Tibial artery (tissue), 4 donors: ENCODE data around the gene VEGFB.
A peak's percentile ranks its signal among the peaks of the same experiment; 100 is the strongest.

Source experiments
- DNase-seq, 2 donors: peaks; one replicate each; pipeline ENCODE4 v3.0.0-alpha.2; 2019
- H3K27ac ChIP-seq, 2 donors: fragments of 200-600 bp; sonication (generic) in 1 of 2; 1 replicate in 1 of 2; 2 replicates in 1 of 2; pipeline ENCODE4 v1.5.1; 2018 to 2019; ENCODE audit warnings: mild to moderate bottlenecking in 1 of 2
- H3K27me3 ChIP-seq, 2 donors: fragments of 200-600 bp; sonication (generic) in 1 of 2; one replicate each; pipeline versions ENCODE4 v1.5.1 to v1.6.0; 2016 to 2019
- H3K36me3 ChIP-seq, 3 donors: fragments of 200-600 bp; sonication (generic) in 2 of 3; one replicate each; pipeline ENCODE4 v1.5.1; 2016 to 2019; ENCODE audit warnings: mild to moderate bottlenecking in 2 of 3
- H3K4me1 ChIP-seq, 4 donors: fragments of 200-600 bp; sonication (generic) in 2 of 4; 1 replicate in 3 of 4; 2 replicates in 1 of 4; pipeline ENCODE4 v1.5.1; 2016 to 2019
- H3K4me3 ChIP-seq, 2 donors: fragments of 200-600 bp; sonication (generic) in 1 of 2; 1 replicate in 1 of 2; 2 replicates in 1 of 2; pipeline ENCODE4 v1.5.1; 2018 to 2019; ENCODE audit warnings: mild to moderate bottlenecking in 2 of 2
- H3K9me3 ChIP-seq, 3 donors: fragments of 200-600 bp; sonication (generic) in 1 of 3; one replicate each; pipeline ENCODE4 v1.5.1; 2016 to 2019
- intact Hi-C: fragments of 100-400 bp; cut with DNase I; formaldehyde crosslinking; loops from one replicate; pipeline ENCODE4 v1.15.0; 2023; ENCODE audit warnings: low total_unique reads
- TF ChIP-seq, protein P1 (sequence below), 2 experiments: fragments of 200-600 bp in 1 of 2; fragments of 450-650 bp in 1 of 2; IDR thresholded peaks; one replicate each; pipeline ENCODE4 v1.5.1; 2017 to 2019; ENCODE audit warnings: antibody characterized with exemption in 2 of 2, mild to moderate bottlenecking in 1 of 2, moderate library complexity in 1 of 2

Gene VEGFB

DNA sequence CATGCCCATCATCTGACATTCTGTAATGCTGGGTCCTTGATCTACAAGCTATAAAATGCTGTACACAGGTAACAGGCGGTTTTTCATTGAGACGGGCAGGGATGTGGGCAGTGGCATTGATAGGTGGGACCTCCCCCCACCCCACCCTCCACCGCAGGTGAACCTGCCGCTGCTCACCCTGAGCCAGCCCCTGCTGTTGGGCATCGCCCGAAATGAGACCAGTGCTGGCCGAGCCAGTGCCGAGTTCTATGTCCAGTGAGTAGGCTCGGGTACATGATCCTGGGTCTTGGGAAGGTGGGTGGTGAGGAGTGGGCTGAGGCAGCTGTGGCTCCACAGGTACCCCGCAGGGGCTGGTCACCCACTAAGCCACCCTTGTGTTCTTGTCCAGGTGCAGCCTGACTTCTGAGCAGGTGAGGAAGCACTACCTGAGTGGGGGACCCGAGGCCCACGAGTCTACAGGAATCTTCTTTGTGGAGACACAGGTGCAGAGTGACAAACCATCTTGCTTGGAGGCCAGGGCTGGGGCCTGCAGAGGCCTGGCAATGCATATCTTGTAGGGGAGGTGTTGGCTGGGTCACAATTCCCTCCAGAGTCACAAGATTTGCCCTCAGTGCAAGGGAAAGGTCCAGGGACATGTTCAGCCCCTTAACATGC is 5.2 kb upstream of the VEGFB start:
- Histone ChIP-seq H3K4me3 (peak overlapping the region in 1 of 2 donors; percentile 82), H3K9me3 (no peaks in the 10 kb centered on the region), H3K27me3 (no peaks in the 10 kb centered on the region), H3K27ac (peak overlapping the region; percentile 88 to 92), H3K4me1 (peaks cover 0 to 68% (median 58%) of the 10 kb centered on the region in 4 donors), H3K36me3 (no peaks in the 10 kb centered on the region)
- TF ChIP-seq, protein P1, sequence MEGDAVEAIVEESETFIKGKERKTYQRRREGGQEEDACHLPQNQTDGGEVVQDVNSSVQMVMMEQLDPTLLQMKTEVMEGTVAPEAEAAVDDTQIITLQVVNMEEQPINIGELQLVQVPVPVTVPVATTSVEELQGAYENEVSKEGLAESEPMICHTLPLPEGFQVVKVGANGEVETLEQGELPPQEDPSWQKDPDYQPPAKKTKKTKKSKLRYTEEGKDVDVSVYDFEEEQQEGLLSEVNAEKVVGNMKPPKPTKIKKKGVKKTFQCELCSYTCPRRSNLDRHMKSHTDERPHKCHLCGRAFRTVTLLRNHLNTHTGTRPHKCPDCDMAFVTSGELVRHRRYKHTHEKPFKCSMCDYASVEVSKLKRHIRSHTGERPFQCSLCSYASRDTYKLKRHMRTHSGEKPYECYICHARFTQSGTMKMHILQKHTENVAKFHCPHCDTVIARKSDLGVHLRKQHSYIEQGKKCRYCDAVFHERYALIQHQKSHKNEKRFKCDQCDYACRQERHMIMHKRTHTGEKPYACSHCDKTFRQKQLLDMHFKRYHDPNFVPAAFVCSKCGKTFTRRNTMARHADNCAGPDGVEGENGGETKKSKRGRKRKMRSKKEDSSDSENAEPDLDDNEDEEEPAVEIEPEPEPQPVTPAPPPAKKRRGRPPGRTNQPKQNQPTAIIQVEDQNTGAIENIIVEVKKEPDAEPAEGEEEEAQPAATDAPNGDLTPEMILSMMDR (IDR thresholded peaks at IDR 0.05), result no peak
- no peak for DNase-seq
- intact Hi-C loops, result loop anchor here (5.0 kb wide), 1 partner anchor 42 kb away; the partner anchor contains the start of gene STIP1

DNA sequence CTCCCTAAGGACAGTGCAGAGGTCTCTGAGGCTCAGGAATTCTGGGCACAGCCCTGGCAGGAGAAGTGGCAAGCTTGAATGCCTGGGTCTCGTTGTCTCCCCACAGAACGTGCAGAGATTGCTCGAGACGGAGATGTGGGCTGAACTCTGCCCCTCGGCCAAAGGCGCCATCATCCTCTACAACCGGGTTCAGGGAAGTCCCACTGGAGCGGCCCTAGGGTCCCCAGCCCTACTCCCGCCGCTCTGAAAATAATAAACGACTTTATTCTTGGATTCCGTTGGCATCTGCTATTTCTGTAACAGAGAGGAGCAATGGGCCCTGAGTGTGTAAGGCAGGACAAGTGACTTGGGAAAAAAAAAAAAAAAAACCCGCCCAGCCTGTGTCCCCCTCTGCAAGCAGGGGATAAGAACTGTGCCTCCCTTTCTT is 4.6 kb upstream of the VEGFB start:
- TF ChIP-seq, protein P1 (IDR thresholded peaks at IDR 0.05), result no peak
- Histone ChIP-seq H3K27ac (peak overlapping the region; percentile 88 to 92), H3K4me1 (peaks cover 0 to 68% (median 55%) of the 10 kb centered on the region in 4 donors), H3K36me3 (no peaks in the 10 kb centered on the region), H3K9me3 (no peaks in the 10 kb centered on the region), H3K4me3 (peak overlapping the region; percentile 58 to 82), H3K27me3 (no peaks in the 10 kb centered on the region)
- DNase-seq, result no peak
- intact Hi-C loops, result loop anchor here (5.0 kb wide), 1 partner anchor 42 kb away; the partner anchor contains the start of gene STIP1

DNA sequence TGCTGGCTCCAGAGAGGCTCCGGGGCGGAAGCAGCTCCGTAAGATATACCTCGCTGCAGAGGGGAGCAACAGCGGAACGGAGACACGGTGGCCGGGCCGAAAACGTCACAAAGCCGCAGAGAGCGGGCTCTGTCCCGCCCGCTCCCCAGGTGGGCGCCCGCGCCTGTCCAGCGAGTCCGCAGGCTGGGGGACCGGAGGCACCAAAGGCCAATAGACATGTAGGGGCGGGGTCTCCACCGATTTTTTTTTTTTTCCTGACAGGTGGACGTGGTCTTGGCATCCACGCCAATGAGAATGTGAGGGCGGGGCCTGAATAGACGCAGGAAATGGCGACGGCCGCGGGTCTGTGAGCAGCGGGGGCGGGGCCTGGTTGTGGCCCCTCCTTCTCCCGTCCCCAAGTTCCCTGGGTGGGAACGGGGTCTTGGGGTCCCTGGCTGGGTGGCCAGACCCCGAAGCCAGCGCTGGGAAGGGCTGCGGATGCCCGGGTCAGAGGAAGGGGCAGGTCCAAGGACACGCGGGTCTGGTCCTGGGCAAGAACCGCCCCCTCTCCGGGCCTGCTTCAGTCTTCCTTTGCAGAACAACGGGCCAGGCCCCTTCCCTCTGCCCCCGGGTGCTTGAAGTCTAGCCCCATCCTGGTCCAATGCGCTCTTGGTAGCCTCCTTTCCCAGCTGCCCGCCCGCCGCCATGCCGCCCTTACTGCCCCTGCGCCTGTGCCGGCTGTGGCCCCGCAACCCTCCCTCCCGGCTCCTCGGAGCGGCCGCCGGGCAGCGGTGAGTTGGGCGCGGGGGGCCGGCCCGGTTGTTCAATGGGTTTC is 4.0 kb upstream of the VEGFB start, which contains the start of gene DNAJC4:
Gene DNAJC4 (plus strand): TSS at position 378 of the 814 bp plus-strand sequence. CDS start 307 bp downstream, at position 685.
- peak within 1 kb of the TSS; percentile 58 to 82 for H3K4me3 ChIP-seq
- no peaks in the 10 kb centered on the region for H3K36me3 ChIP-seq
- peaks cover 1 to 69% (median 55%) of the 10 kb centered on the region in 4 donors for H3K4me1 ChIP-seq
- no peaks in the 10 kb centered on the region for H3K9me3 ChIP-seq
- H3K27ac ChIP-seq, result peak within 1 kb of the TSS; percentile 88 to 92
- DNase-seq, result peak; percentile 94 to 96
- no peaks in the 10 kb centered on the region for H3K27me3 ChIP-seq
- intact Hi-C loops, result no loop called here
- TF ChIP-seq, protein P1 (IDR thresholded peaks at IDR 0.05), result no peak

DNA sequence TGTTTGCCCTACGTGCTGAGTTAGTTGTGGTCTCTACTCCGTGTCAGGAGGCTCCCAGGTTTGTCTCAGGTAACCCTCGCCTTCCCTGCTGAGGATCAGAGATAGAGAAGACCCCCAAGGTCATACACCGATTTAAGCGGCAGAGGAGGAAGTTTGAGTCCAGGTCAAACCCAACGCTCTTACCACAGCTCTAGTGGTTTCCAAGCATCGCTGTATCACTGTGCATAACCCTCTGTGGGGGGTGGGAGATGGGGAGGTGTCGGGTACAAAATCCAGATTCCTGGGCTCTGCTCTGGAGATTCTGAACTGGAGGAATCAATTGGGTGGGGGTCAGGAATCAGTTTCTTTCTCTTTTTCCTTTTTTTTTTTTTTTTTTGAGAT is 3.4 kb upstream of the VEGFB start:
- peak overlapping the region; percentile 58 to 82 for H3K4me3 ChIP-seq
- DNase-seq, result no peak
- H3K36me3 ChIP-seq, result peaks cover 0 to 3% (median 0%) of the 10 kb centered on the region in 3 donors
- H3K9me3 ChIP-seq, result no peaks in the 10 kb centered on the region
- H3K4me1 ChIP-seq, result peaks cover 7 to 72% (median 58%) of the 10 kb centered on the region in 4 donors
- peak overlapping the region; percentile 88 to 92 for H3K27ac ChIP-seq
- intact Hi-C loops, result no loop called here
- H3K27me3 ChIP-seq, result no peaks in the 10 kb centered on the region
- TF ChIP-seq, protein P1 (IDR thresholded peaks at IDR 0.05), result no peak

DNA sequence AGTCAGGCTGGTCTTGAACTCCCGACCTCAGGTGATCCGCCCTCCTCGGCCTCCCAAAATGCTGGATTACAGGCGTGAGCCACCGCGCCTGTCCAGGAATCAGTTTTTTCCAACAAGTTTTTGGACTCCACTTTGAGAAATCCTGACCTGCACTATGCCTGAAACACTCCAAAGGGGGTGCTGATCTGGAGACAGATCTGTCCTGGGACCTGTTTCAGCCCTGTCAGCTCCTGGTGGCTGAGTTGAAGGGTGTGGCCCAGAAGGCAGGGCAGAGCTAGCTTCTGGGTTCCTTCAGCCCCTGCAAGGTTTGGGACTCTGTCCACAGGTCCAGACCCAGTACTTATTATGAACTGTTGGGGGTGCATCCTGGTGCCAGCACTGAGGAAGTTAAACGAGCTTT is 2.8 kb upstream of the VEGFB start:
- intact Hi-C loops, result no loop called here
- Histone ChIP-seq H3K4me1 (peaks cover 7 to 72% (median 59%) of the 10 kb centered on the region in 4 donors), H3K27ac (peak overlapping the region in 1 of 2 donors; percentile 88), H3K36me3 (peaks cover 0 to 5% (median under 1%) of the 10 kb centered on the region in 3 donors), H3K4me3 (no peak overlapping the region), H3K27me3 (no peaks in the 10 kb centered on the region), H3K9me3 (no peaks in the 10 kb centered on the region)
- DNase-seq, result no peak
- TF ChIP-seq, protein P1 (IDR thresholded peaks at IDR 0.05), result no peak
